Lung (tissue), 12 donors: ENCODE results near the gene SETBP1. TPM values are rescaled to one million over a fixed set of nuclear protein-coding genes. Genes with fewer than 3 reads are reported as not detected.

ENCODE experiments used
- ATAC-seq: fragments of 200-7000 bp; cut with Tn5 transposase; one replicate; pipeline ENCODE4 v1.9.1; 2020; ENCODE audit warnings: moderate number of reproducible peaks; ENCODE audit not compliant: insufficient read depth, low FRiP score
- DNase-seq, 3 donors: peaks; one replicate each; pipeline ENCODE4 v3.0.0-alpha.2; 2013 to 2017
- H3K27ac ChIP-seq, 2 donors: one replicate each; pipeline ENCODE4 v1.5.1; 2013; ENCODE audit warnings: mild to moderate bottlenecking in 2 of 2, moderate library complexity in 2 of 2, control low read depth in 1 of 2, inconsistent platforms in 1 of 2, low read depth in 1 of 2, low read length in 1 of 2
- H3K27me3 ChIP-seq, 3 donors: one replicate each; pipeline ENCODE4 v1.5.1; 2013; ENCODE audit warnings: low read length in 2 of 3; ENCODE audit not compliant: control insufficient read depth in 3 of 3, insufficient read depth in 3 of 3
- H3K36me3 ChIP-seq, 4 donors: one replicate each; pipeline ENCODE4 v1.5.1; 2013; ENCODE audit warnings: low read length in 4 of 4, mild to moderate bottlenecking in 1 of 4, moderate library complexity in 1 of 4; ENCODE audit not compliant: control insufficient read depth in 4 of 4, insufficient read depth in 4 of 4
- H3K4me1 ChIP-seq, 5 donors: one replicate each; pipeline ENCODE4 v1.5.1; 2013; ENCODE audit warnings: low read length in 5 of 5, mild to moderate bottlenecking in 2 of 5, moderate library complexity in 1 of 5; ENCODE audit not compliant: control insufficient read depth in 5 of 5, insufficient read depth in 5 of 5
- H3K4me3 ChIP-seq: one replicate; pipeline ENCODE4 v1.5.1; 2013; ENCODE audit warnings: mild to moderate bottlenecking, control low read depth, moderate library complexity
- H3K9ac ChIP-seq, 2 donors: one replicate each; pipeline ENCODE4 v1.5.1; 2013; ENCODE audit warnings: low read length in 2 of 2, control low read depth in 1 of 2; ENCODE audit not compliant: insufficient read depth in 1 of 2
- H3K9me3 ChIP-seq, 4 donors: one replicate each; pipeline ENCODE4 v1.5.1; 2013; ENCODE audit warnings: low read length in 3 of 4, mild to moderate bottlenecking in 1 of 4, moderate library complexity in 1 of 4; ENCODE audit not compliant: control insufficient read depth in 4 of 4, insufficient read depth in 3 of 4
- CTCF ChIP-seq: IDR thresholded peaks from 2 replicates; pipeline ENCODE4 v1.5.1; 2012; ENCODE audit warnings: mild to moderate bottlenecking; ENCODE audit errors: control extremely low read depth, extremely low read depth
- WGBS, 2 donors: extraction: QIAGEN DNeasy Blood & Tissue Kit; methylation state at CpG; one replicate each; pipeline ENCODE4 v1.1.7; 2013; 5-methylcytosine and 5-hydroxymethylcytosine counted together
- polyA plus RNA-seq, 2 donors: library from polyadenylated mRNA; stranded (reverse); fragments of 200-250 nt; gene quantifications; one replicate each; pipeline ENCODE4 v1.2.1, GENCODE V29; 2013
- total RNA-seq, 2 donors: library from RNA; depleted of rRNA in 1 of 2; stranded (reverse); fragments of >200 nt in 1 of 2; gene quantifications; one replicate each; pipeline ENCODE4 v1.2.1, GENCODE V29; 2014 to 2021
- donor health status: control.
- donor health status: control.
- donor health status: Bipolar disorder and iron deficiency.
- donor health status: healthy.
- donor health status: DM: yes; HTN: yes; CAD: no.

Gene SETBP1
- total and polyA plus RNA-seq, 4 donors, result 1.6 to 43.8 (median 16.6) TPM

GRCh38 chr18:44986933-44987332 is 306.2 kb downstream of the SETBP1 start:
- ATAC-seq, result no peak
- H3K27me3 ChIP-seq, result no peaks in the 10 kb centered on the region
- 54 to 78% methylated on average over 3 of the region's 3 CpGs for WGBS, 2 donors
- H3K9me3 ChIP-seq, result no peaks in the 10 kb centered on the region
- H3K27ac ChIP-seq, result no peak overlapping the region
- H3K9ac ChIP-seq, result no peak overlapping the region
- H3K36me3 ChIP-seq, result no peaks in the 10 kb centered on the region
- DNase-seq, result peak in 1 of 3 donors; percentile 38
- H3K4me1 ChIP-seq, result peaks cover 0 to 8% (median 0%) of the 10 kb centered on the region in 5 donors
- no peak for TF ChIP-seq CTCF
- H3K4me3 ChIP-seq, result no peak overlapping the region

GRCh38 chr18:44987371-44987770 is 306.7 kb downstream of the SETBP1 start:
- Histone ChIP-seq H3K36me3 (no peaks in the 10 kb centered on the region), H3K4me1 (peaks cover 0 to 8% (median 0%) of the 10 kb centered on the region in 5 donors), H3K4me3 (no peak overlapping the region), H3K9ac (no peak overlapping the region), H3K27me3 (no peaks in the 10 kb centered on the region), H3K9me3 (no peaks in the 10 kb centered on the region), H3K27ac (no peak overlapping the region)
- 84 to 87% methylated on average over 4 of the region's 4 CpGs for WGBS, 2 donors
- TF ChIP-seq CTCF, result no peak
- DNase-seq, result no peak
- ATAC-seq, result no peak

- ATAC-seq (no peak), DNase-seq (no peak)
- Histone ChIP-seq H3K9me3 (no peaks in the 10 kb centered on the region), H3K27me3 (no peaks in the 10 kb centered on the region), H3K4me1 (peaks cover 0 to 8% (median 0%) of the 10 kb centered on the region in 5 donors), H3K27ac (no peak overlapping the region), H3K4me3 (no peak overlapping the region), H3K9ac (no peak overlapping the region), H3K36me3 (no peaks in the 10 kb centered on the region)
- no peak for TF ChIP-seq CTCF
- WGBS, 2 donors, result 95 to 100% methylated on average over 1 of the region's 1 CpG
Observed at GRCh38 chr18:44988821-44989587, 308.3 kb downstream of the SETBP1 start.
